Measurements from ENCODE around the gene PICK1. TPM values are rescaled to one million over a fixed set of nuclear protein-coding genes. Genes with fewer than 3 reads are reported as not detected.

The PICK1 gene
- total RNA-seq, 1 donor from 2014 or later, result 13.5 TPM

DNA sequence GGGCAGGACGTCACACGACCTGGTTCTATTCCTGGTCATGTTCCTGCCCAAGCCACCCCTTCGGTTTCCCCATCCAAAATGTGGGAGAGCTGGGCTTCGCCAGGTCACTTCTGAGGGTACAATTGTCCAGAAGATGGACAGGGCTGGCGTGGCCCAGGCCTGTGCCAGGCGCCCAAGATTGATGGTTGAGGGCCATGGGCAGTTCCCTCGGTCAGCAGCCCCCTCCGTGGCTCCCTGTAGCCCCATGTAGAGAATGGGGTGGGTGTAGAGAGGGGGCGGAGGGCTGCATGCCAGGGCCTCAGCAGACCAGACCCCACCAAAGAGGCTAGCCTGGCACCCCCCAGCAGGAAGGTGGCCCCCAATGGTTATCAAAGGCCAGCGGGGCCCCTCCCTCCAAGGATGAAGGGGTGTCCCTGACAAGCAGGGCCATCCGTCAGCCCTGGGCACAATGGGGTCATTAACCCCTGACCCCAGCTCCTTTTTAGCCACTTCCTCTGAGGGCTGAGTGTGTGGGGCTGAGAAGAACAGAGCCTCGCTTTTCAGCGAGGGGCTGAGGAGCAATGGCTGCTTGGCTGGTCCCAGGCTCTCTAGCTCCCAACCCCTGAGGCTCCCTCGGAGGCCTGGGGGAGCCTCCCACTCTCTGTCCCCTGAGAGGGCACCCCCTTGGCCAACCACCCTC is 11.0 kb upstream of the PICK1 start:
- DNase-seq (ENCODE audit: low spot score), result no peak

DNA sequence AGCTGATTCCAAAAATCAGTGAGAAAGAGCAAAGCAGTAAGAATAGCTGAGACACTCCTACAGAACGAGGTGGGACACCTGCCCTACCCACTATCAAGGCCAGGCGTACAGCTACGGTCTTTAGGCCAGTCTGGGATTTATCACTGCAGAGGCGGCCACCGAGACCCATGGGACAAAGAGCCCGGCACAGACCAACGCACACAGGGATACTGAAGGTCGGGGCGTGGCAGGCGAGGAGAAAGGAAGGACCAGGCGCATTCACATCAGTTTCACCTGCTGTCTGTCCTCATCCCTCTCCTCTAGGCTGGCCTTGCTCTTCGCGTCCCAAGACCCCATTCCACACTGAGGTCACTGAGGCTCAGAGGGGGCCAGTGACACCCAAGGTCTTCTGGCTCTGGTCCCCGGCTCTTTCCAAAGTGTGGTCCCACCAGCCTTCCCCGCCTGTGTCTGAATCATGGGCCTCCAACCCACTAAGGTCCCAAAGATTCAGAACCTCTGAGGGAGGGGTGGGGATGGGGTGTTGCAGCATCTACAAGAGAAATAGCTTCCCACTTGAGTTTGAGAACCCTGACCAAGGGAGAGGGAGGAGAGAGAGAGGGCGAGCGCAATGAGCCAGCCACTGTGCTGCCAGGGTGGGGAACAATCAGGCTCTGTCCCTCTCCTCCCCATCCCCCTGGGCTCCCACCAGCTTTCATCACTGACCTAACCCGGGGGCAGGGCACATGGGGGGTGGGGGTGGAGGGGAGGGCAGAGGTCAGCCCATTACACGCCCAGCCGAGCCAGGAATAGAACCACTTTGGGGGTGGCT is 7.2 kb upstream of the PICK1 start:
- DNase-seq (ENCODE audit: low spot score), result no peak

DNA sequence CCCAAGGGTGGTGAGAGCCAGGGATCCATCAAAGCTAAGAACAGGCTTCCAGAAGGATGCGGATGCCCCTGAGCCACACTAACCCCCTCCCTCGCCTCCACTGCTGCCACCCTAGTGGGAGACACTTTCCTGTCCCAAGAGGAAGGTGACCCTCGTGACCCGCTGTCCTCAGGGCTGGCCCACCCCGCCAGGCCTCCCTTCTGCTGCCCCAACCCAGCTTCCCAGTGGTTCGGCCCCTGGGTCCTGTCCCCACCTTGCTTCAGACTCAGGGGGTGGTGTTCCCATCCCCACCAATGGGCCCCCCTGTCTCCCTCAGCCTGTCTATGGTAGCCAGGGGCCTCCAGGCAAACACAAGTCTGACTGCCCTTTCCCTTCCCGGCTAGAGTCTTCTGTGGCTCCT is 6.5 kb upstream of the PICK1 start:
- no peak for DNase-seq (ENCODE audit: low spot score)

DNA sequence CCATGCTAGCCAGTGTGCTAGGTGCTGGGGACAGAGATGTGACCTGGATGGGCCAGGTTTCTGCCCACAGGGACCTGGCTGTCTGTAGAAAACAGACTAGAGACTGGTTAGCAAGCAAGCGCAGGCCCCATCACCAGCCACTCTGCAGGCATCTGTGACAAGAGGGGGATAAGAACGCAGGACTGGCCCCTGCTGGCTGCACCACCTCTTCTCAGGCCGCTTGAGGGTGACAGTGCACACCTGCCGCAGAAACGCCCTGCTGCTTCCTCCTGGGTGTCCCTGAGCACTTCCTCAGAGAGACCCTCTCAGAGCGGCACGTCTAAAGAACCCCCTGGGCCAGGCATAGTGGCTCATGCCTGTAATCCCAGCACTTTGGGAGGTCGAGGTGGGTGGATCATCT is 5.9 kb upstream of the PICK1 start:
- no peak for DNase-seq (ENCODE audit: low spot score)

DNA sequence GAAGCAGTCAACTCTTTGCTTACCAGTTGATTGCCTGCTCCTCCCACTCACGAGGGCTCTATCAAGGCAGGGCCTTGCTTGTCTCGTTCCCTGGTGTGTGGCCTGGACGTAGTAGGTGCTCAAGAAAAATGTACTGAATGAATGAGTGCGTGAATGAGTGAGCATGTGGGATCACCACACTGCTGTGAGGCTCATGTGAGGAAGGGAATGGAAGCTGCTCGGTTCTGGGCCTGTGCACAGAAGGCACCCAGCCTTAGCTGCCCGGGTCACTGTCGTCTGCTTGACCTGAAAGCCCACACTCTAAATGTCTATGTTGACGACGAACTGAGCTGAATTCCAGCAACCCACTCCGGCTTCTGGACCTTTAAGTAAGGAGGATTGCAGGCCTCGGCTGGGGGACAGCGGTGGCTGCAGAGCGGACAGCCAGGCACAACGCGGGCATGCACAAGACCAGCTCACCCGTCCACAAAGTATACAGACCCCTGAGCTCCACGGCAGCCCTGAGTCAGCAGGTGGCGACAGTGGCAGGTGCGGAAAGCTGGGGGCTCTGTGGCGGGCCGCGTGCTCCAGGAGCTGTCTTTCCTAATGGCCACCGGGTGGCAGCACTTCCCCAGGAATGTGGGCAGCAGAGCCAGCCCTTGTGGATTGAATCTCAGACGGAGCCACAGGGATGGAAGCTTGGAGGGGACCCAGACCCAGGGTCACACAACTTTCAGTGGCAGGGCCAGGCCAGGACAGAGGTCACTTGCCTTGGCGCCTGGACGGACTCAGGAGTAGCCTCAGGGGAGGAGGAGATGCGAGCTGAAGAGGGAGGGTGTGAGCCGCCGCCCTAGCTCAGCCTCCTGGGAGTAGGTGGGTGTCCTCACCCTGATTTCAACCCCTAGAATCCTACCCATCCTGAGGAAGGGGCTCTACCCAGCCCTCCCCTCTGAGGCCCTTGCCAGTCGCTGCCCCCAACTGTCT is 5.0 kb upstream of the PICK1 start:
- DNase-seq (ENCODE audit: low spot score), result no peak

DNA sequence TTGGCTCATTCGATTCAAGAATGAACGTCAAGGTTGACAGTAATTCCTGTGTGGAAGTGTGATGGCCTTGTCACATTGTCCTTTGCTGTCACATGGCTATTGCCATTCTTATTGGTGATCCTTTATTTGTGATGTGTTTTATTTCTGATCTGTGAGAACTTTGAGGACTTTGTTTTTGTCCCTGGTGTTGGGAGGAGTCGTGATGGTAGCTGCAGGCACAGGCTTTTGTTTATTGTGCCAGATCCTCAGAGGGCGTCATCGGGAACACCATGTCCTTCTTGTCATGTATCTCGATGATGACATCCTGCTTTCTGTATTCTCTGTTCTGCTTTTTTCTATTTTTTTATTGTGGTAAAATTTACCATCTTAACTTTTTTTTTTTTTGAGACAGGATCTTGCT is 5.6 kb downstream of the PICK1 start:
- no peak for DNase-seq (ENCODE audit: low spot score)

DNA sequence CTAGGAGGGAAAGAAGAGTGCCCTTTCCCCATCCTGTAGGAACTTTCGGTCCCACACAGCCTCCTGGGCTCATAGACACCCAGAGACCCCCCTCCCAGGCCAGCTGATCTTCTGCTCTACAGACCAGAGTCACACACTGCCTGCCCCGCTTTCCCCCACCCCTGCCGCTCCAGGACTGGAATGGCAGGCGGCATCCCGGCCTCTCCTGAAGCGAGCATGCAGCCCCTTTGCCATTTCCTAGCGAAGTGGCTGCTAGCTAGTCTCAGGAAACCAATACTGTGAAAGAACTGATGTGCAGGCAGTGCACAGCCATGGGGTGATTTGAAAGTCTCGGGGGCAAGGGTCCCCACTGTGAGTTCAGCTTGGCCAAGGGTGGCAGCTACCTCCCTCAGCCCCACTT is 8.3 kb downstream of the PICK1 start:
- DNase-seq (ENCODE audit: low spot score), result no peak

DNA sequence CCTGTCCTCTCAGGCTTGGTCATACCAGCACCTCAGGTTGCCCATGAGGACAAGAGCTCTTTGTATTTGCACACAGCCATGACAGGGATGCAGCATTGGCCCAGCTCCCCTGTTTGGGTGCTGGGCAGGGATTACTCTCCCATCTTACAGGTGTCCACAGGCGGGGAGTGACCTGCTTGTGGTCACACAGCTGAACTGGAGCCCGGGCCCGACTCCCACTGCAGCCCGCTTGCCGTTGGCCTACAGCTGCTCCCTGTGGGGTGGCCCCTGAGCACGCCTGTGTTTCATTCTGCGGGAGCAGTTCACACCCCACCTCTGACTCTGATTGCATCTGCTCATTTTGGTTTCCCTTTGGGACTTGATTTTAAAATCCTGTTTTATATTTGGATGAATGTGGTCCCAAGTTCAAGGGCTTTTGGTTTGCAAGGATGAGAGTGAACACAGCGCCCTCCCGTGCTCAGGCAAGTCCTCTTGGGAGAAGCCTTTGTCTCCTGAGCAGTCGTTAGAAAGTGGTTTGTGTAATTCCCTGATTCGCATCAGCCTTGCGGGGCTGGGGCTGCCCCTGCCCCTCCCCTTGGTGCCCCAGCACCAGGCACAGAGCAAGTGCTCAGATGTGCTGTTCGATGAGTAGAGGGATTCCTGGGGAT is 9.3 kb downstream of the PICK1 start:
- DNase-seq (ENCODE audit: low spot score), result no peak

DNA sequence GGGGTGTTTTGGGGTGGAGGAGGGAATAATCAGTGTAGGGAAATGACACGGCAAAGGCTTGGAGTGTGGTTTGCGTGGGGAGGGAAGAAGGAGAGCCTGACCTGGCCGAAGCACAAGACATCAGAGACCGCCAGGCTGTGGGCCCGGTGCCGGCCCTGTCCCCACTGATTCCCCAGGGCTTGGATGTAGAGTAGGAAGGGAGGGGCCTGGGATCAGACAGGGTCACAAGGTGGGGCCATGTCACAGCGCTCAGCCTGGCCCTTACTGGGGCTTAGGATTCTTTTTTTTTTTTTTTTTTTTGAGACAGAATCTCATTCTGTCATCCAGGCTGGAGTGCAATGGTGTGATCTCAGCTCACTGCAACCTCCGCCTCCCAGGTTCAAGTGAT is 9.8 kb downstream of the PICK1 start:
- no peak for DNase-seq (ENCODE audit: low spot score)

DNA sequence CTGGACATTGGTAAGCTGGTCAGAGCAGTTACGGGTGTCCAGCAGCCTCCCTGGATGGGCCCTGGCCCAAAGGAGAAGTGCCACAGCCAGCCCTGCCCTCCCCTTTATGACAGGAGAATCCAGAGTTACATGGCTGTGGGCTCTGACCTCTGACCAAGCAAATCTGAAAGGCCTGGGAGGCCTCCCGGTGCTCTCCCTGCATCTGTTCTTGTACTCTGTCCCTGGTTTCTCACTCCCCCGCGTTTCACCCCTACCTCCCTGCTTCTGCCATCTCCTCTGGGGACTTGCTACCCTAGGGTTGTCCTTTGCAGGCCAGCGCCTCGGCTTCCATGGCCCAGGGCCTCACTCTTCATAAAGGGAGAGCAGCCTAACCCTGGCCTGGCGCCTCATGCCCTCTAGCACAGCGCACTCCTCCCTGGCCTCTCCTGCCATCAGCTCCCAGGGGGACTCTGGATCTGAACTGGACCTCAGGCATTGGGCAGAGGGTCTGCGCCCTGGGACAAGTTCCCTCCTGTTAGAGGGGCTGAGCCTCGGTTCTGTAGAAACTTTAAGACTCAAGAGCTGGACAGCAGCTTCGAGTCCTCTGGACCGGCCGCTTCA is 10.7 kb downstream of the PICK1 start:
- no peak for DNase-seq (ENCODE audit: low spot score)

DNA sequence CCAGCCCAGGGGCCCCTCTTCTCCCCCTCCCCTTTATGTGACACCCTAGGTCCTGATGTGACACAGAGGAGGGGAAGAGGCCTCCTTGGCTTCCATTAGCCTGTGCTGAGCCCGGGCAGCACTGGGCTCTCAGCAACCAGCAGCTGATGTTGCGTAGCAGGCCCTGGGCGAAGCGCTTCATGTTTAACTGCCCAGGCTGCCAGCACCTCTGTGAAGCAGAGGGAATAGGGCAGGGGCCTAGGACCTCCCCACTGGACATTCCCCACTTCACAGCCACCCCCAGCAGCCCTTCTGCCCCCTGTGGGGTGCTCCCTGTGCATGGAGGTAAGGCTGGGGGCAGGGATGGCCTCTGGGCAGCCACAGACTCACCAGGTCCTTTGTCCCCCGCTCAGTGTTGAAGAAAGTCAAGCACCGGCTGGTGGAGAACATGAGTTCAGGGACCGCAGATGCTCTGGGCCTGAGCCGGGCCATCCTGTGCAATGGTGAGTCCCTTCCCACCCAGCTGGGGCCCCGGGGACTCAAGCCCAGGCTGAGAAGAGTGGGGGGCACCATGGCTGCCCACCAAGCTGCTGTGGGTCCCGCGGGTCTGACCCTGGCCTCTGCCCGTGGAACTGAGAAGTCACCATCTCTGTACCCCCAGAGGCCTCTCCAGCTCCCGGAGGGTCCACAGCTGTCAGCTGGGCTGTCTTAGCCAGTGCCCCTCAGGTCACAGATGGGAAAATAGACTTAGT is 11.6 kb downstream of the PICK1 start:
- no peak for DNase-seq (ENCODE audit: low spot score)

DNA sequence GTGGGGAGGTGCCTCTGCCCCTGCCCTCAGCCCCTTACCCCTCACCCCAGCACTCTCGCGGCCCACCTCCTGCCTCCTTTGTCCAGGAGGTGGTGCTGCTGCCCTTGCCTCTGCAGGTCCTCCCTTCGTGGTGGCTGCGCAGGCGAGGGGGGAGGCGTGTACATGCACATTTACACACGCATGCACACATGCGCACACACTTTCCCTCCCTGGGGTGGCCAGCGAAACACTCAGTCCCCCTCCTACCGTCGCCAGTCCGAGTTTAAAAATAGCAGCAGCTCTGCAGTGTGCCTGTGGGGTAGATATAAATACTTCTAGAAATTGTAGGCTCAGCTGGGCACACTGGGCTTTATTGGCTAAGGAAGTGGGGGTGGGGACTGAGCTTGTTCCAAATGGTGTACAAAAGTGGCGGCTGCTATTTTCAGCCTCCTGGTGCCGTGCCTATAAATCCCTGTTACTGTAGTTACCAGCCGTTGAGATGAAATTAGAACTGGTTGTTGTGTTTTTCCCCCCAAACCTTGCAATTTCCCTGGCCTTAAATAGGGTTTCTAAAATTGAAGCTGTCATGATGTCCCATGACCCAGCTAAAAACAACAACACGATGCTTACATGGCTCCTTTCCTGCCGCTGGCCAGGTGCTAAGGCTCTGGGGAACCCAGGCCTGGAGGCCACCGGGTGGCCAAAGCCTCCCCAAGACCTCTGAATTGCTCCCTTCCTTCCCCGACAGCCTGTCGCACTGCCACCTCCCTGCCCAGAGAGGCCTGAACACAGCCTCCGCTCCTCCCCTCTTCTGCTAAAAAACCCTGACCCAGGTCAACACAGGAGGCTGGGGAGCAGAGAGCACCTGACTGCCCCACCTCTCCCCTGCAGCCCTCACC is 12.4 kb downstream of the PICK1 start:
- no peak for DNase-seq (ENCODE audit: low spot score)

DNA sequence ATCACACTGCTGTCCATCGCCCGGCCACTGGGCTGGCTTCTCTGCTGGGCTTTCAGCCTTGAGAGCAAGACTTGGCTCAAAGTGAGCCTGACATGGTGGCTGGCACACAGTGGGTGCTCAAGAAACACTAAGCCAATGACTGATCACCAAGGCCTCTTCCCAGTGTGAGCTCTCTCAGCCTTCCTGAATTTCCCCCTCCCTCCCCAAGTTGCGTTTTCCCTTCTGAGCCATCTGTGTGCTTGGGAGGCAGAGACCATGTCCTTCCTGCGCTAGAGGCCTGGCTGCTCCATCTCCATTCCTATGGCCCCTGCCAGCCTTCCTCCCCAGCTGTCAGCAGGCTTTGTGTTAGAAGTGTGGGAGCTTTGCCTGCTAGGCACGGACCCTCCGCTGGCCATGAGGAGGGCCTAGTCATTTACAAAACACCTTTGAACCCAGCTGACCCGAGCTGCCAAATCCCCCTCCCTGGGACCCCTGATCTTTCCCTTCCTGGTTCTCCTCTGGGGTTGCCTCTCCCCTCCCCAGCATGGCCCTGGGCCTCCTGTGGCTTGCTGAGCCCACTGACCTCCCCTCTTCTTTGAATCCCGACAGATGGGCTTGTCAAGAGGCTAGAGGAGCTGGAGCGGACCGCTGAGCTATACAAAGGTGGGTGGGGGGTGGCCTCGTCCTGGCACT is 13.2 kb downstream of the PICK1 start:
- DNase-seq (ENCODE audit: low spot score), result no peak

DNA sequence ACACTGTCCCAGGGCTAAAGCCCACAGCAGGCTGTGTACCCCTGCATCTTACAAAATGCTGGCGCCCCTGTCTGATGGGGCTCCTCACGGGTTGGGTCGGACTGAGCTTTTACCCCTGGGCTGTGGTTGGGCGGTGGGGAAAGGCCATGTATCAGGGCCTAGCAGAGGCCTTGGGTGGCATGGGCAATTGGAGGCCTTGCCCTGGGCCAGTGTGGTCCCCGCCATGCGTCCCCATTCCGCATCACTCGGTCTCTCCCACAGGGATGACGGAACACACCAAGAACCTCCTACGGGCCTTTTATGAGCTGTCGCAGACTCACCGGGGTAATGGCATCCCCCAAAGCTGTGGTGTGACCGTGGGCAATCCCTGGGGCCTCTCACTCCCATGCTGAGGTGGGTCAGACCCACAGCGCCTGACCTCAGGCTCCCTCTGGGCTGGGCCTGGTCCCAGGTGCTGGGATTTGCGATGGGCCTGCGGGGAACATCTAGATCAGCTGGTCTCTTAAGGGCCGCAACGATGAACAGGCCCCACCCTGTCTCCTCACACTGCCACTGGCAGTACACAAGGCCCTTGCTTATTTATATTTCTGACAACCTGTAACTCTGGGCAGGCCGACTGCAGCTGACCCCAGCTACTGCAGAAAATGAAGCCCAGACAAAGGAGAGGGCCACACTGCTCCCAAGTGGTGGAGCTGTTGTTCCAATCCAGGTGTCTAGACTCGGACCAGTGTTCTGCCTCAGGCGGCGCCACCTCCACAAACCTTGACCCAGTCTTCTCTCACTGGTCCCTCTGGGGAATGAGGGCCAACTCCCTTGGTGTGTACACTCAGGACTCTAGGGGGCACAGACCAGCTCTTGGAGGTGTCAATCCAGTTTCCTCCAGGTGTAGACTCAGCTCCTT is 14.5 kb downstream of the PICK1 start:
- no peak for DNase-seq (ENCODE audit: low spot score)

DNA sequence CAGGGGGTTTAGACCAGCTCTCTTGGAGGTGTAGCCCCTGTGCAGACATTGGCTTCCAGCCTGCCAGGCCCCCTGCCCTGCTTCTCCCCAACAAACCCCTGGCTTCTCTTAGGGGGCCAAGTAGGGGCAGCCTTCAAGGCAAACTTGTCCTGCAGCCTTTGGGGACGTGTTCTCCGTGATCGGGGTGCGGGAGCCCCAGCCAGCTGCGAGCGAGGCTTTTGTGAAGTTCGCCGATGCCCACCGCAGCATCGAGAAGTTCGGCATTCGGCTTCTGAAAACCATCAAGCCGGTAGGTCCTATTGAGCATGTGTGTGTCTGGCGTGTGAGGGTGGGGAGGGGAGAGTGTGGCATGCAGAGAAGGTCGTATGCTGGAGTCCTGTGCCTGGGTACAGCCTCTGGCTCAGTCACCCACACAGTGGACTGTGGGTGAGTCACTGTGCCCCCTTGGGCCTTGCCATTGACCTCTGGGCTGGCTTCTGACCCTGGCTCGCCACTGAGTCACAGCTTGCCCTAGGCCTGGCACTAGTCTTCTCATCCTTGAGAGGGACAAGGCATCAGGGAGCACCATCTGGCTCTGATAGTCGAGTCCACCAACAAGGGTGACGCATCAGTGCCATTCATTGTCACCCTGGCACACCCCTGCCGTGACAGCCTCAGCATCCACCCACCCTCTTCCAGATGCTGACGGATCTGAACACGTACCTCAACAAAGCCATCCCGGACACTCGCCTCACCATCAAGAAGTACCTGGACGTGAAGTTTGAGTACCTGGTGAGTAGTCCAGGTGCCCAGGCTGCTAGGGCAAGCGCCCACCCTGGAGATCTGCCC is 15.3 kb downstream of the PICK1 start:
- no peak for DNase-seq (ENCODE audit: low spot score)
